Activated CD8-positive, alpha-beta memory T cell treated with anti-CD3 and anti-CD28 coated beads for 48 hours (primary cell): ENCODE results near the gene CACNG4.

Experiments used
- DNase-seq, 3 experiments: peaks; one replicate each; pipeline ENCODE4 v3.0.0-alpha.2; 2020; ENCODE audit warnings: low read depth in 2 of 3, low spot score in 2 of 3

CACNG4 gene

GRCh38 chr17:66963909-66964771 is at the start of gene CACNG4:
Gene CACNG4, plus strand, starts transcription at chr17:66964707. Its CDS starts 205 bp downstream, at chr17:66964912.
- no peak for DNase-seq

GRCh38 chr17:66915204-66915611 is 49.3 kb upstream of the CACNG4 start:
- no peak for DNase-seq

- DNase-seq, result no peak
These were observed 48.7 kb upstream of the CACNG4 start for GRCh38 chr17:66915792-66916191.

- DNase-seq, result no peak
These were observed 47.6 kb upstream of the CACNG4 start for GRCh38 chr17:66916946-66917345.

GRCh38 chr17:66918896-66919295 is 45.6 kb upstream of the CACNG4 start:
- DNase-seq, result no peak

- no peak for DNase-seq
These were observed 44.1 kb upstream of the CACNG4 start for GRCh38 chr17:66920435-66920834.

GRCh38 chr17:66920950-66921349 is 43.6 kb upstream of the CACNG4 start:
- no peak for DNase-seq

- DNase-seq, result no peak
These were observed 40.6 kb upstream of the CACNG4 start for GRCh38 chr17:66923886-66924285.

- no peak for DNase-seq
These were observed 38.6 kb upstream of the CACNG4 start for GRCh38 chr17:66925811-66926500.

- DNase-seq, result no peak
These were observed 35.6 kb upstream of the CACNG4 start for GRCh38 chr17:66928949-66929348.

GRCh38 chr17:66929591-66929990 is 34.9 kb upstream of the CACNG4 start:
- no peak for DNase-seq

- DNase-seq, result no peak
These were observed 33.6 kb upstream of the CACNG4 start for GRCh38 chr17:66930933-66931332.

- DNase-seq, result no peak
These were observed 32.2 kb upstream of the CACNG4 start for GRCh38 chr17:66932311-66932710.

- no peak for DNase-seq
These were observed 30.5 kb upstream of the CACNG4 start for GRCh38 chr17:66934040-66934439.

- DNase-seq, result no peak
These were observed 28.8 kb upstream of the CACNG4 start for GRCh38 chr17:66935717-66936116.

GRCh38 chr17:66938656-66939055 is 25.9 kb upstream of the CACNG4 start:
- no peak for DNase-seq

GRCh38 chr17:66939461-66940114 is 24.9 kb upstream of the CACNG4 start:
- DNase-seq, result no peak

- DNase-seq, result no peak
These were observed 23.3 kb upstream of the CACNG4 start for GRCh38 chr17:66941249-66941648.

- no peak for DNase-seq
These were observed 22.6 kb upstream of the CACNG4 start for GRCh38 chr17:66941773-66942450.

- DNase-seq, result no peak
These were observed 21.8 kb upstream of the CACNG4 start for GRCh38 chr17:66942451-66943264.
